Stimulated activated CD4-positive, alpha-beta T cell treated with anti-CD3 and anti-CD28 coated beads, Interleukin-4, amount 100 ng/mL, for 24 hours (primary cell): ENCODE data around the gene SLC38A2.
A peak's percentile ranks its signal among the peaks of the same experiment; 100 is the strongest.
"Not testable (repeated sequence)": the region's sequence is repeated elsewhere in the genome, so short reads cannot be mapped to it uniquely, and the experiment has no call there.

Source experiments
- DNase-seq: peaks from one replicate; pipeline ENCODE4 v3.0.0-alpha.2; 2020

The SLC38A2 gene

GRCh38 chr12:46359667-46360280 is 12.8 kb downstream of the SLC38A2 start:
- no peak for DNase-seq

- DNase-seq: no peak
Measured at GRCh38 chr12:46358791-46359666, 13.5 kb downstream of the SLC38A2 start.

DNA sequence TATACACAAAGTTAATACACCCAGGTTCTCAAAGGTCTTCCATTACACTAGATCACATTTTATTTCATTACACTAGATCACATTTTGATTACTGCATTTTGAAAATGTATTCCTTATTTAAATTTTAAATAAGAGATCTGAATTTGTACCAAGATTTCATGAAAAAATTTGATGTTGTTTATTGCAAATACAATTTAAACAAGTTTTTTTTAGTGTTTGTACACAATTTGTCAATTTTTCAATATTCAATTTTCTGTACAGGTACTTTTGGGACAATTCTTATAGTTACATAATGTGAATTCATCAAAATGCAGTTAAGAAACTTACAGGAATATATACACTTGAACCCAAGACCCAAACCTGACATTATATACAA is 14.3 kb downstream of the SLC38A2 start:
- DNase-seq: no peak

- no peak for DNase-seq
Measured at GRCh38 chr12:46357438-46358324, 14.9 kb downstream of the SLC38A2 start.

DNA sequence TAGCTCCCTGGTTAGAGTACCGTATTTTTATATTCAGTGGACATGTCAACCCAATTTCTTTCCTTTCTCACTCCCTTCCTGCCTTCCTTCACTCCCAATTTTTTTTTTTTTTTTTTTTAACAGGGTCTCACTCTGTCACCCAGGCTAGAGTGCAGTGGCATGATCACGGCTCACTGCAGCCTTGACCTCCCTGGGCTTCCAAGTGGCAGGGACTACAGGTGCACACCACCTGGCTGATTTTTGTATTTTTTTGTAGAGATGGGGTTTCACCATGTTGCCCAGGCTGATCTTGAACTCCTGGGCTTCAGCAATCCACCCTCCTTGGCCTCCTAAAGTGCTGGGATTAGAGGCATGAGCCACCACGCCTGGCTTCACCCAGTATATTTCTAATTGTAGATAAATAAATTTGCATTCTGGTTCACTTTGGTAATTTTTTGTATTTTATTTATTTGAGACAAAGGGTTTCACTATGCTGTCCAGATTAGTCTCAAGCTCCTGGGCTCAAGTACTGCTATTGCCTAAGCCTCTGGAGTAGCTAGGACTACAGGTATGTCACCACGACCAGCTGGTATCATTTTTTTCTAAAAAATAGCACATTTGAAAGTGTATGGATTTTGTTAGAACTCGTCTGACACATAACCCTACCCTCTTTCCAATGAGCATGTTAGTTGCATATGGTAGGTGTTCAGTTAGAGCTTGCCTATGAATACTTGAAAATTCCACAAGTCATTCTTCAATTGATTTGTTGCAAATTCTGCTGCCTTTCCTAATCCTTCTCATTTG is 15.7 kb downstream of the SLC38A2 start:
- DNase-seq: no peak

DNA sequence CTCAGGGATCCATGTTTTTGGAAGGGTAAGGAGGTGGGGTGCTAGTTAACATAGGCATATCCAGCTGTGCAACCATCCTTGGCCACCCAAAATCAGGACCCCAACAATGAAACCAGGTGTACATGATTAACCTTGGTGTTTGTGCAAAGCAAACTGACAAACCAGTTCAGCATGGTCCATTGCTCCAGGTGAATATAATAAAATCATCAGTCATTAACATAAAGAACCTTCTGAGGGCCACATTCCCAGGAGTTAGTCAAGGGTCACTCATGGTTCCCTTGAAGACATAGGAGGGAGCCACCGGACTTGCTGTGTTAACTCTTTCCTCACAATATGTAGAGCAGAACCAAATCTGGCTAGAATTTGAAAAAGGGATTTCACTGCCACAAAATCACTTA is 17.8 kb downstream of the SLC38A2 start:
- DNase-seq: no peak

GRCh38 chr12:46354111-46354801 is 18.3 kb downstream of the SLC38A2 start:
- DNase-seq: no peak

- DNase-seq: no peak
Measured at GRCh38 chr12:46351886-46352650, 20.5 kb downstream of the SLC38A2 start.

DNA sequence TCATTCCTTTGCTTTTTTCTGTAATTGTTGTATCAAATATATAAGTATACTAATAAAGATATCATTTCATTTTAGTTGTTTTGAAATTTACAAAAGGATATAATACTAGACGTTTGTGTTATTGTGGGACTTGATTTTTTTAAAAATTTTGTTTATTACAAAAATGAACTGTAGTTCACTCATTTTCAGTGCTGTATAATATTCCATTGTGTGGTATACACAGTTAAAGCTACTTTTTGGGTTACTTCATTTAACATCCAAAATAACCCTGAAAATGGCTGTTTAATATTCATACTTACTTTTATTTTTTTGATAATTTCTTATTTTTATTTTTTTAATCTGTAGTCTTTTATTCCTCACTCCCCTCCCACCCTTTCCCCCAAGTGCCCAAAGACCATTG is 21.4 kb downstream of the SLC38A2 start:
- DNase-seq: no peak

- no peak for DNase-seq
Measured at GRCh38 chr12:46349253-46349652, 23.3 kb downstream of the SLC38A2 start.

DNA sequence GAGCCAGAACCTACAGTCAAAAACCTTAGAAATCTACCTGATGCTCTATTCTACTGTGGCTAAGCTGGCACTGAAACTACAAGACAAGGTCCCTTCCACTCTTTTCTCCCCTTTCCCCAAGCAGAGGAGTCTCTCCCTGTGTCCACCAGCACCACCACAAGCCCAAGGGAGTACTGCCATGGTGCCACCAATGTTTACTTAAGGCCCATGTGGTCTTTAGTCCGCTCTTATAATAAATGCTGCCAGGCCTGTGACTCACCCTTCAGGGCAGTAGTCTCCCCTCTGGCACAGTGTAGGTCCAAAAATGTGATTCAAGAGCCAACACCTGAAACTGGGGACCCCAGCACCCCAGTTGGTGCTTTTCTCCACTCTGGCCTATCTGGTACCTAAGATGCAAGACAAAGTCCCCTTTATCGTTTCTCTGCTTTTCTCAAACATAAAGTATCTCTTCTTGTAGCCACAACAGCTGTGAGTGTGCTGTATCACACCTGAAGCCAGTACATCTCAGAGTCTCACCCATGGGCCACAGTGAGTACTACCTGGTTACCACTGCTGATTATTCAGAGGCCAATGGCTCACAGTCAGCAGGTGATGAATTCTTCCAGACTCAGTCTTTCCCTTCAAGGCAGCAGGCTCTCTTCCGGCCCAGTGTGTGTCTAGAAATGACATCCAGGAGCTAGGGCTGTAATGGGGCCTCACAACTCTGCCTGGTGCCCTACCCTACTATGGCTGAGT is 29.3 kb downstream of the SLC38A2 start:
- no peak for DNase-seq

GRCh38 chr12:46342562-46343033 is 30.0 kb downstream of the SLC38A2 start:
- peak; percentile 25 for DNase-seq

GRCh38 chr12:46339051-46339450 is 33.5 kb downstream of the SLC38A2 start:
- DNase-seq: no peak

DNA sequence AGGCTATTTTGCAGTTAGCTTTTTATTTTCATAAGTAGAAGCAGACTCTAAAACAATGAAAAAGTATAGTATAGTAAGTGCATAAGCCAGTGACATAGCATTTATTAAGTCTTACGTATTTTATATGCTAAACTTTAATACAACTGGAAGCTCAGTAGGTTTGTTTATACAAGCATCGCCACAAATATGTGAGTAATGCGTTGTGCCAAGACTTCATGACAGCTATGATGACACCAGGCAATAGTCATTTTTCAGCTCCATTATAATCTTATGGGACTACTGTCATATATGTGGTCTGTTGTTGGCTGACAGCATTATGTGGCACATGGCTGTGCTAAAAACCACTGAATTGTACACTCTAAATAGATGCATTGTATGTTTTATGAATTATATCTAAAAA is 40.3 kb downstream of the SLC38A2 start:
- DNase-seq: no peak

- not testable (repeated sequence) for DNase-seq
Measured at GRCh38 chr12:46325075-46325474, 47.5 kb downstream of the SLC38A2 start.

GRCh38 chr12:46320731-46321130 is 51.8 kb downstream of the SLC38A2 start:
- no peak for DNase-seq

GRCh38 chr12:46318037-46318436 is 54.5 kb downstream of the SLC38A2 start:
- DNase-seq: no peak
